ENCODE measurements around the gene BEST4. TPM values are rescaled to one million over a fixed set of nuclear protein-coding genes. Genes with fewer than 3 reads are reported as not detected.
A peak's percentile ranks its signal among the peaks of the same experiment; 100 is the strongest.

The BEST4 gene
- total and polyA plus RNA-seq, 2 donors (not counting 3 experiments of a cell fraction or from before 2014, with no cell fraction given): 0.21 TPM; not detected in 1

DNA sequence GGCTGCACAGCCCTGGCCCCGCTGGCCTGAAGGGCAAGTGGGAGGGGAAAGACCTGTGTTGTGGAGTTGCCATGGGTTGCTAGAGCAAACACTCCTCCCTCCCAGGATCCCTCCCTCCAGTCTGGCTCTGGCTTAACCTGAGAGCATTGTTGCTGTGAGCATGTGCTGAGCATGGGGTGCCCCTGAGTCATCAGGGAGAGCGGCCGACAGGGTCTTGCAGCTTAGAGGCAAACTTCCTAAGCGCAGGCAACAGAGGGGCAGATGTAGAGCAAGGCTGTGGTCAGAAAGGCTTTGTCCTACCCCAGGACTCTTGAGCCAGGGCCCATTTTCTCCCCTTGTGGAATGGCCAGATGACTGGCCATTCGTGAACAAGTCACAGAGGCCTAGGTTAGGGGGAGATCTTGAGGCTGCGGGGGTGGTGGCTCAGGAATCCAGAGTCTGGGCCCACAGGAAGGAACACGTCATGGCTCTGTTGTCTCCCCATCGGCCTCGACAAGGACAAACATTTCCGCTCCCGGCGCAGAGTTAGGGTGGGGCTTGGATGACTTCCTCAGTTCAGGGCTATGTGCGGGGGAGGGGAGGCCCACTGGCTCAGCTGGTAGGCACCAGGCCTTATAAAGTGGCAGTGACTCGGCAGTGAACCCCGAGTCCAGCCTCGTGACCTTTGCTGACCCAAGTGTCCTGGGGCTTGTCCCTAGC lies 19.5 kb upstream of the BEST4 start:
- peaks cover 4 to 32% of the 10 kb centered on the region in 2 experiments for H3K36me3 ChIP-seq (ENCODE audit: control insufficient read depth in 2 of 2, extremely low read depth in 1 of 2, insufficient read depth in 2 of 2, low read length in 2 of 2)
- DNase-seq (ENCODE audit: low read depth, low spot score): peak; percentile 100
- H4K20me1 ChIP-seq (replicated peaks; ENCODE audit: control insufficient read depth, extremely low read depth, insufficient read depth, low read length): no peaks in the 10 kb centered on the region
- peaks cover 53% of the 10 kb centered on the region for H3K79me2 ChIP-seq (ENCODE audit: control insufficient read depth, insufficient read depth, low read length)
- H3K27me3 ChIP-seq (ENCODE audit: control insufficient read depth in 2 of 2, insufficient read depth in 2 of 2, low read length in 2 of 2): no peaks in the 10 kb centered on the region
- dilution Hi-C loops (cut with MboI; ENCODE audit: extremely low pct_ligation_motif_present, low sequenced_read_pairs): no loop called here
- peak overlapping the region; percentile 100 for H3K27ac ChIP-seq (ENCODE audit: insufficient read depth, low read depth, low read length)
- peak; percentile 100 for FAIRE-seq
- H3K4me2 ChIP-seq (ENCODE audit: insufficient read depth, low read length): peak overlapping the region; percentile 71
- intact Hi-C loops (cut with micrococcal nuclease): loop anchor here (1.0 to 10.0 kb wide), 3 partner anchors 12 to 877 kb away; partner anchors contain the start of genes GPBP1L1, RNU5D-1 and TMEM69
- peak overlapping the region in 2 of 3 experiments; percentile 6 to 25 for H3K4me3 ChIP-seq (replicated peaks in 1 of 3; ENCODE audit: insufficient read depth in 1 of 3, low read depth in 1 of 3, low read length in 3 of 3)
- BruUV-seq (replicated peaks): no TSS peak
- no peak overlapping the region for H2AFZ ChIP-seq (ENCODE audit: low read depth, low read length)
- H3K9ac ChIP-seq (replicated peaks; ENCODE audit: extremely low read depth, insufficient read depth, low read length): peak overlapping the region; percentile 99
- ChIA-PET CTCF (interaction anchor here (0.7 to 3.0 kb wide), 8 partner anchors 8 to 207 kb away, joined by 3 to 50 read pairs (median 6); partner anchors contain the start of genes HECTD3, PLK3, RNU5D-1 and UROD), POLR2A (interaction anchor here (0.6 to 4.3 kb wide), 6 partner anchors 7 to 203 kb away, joined by 3 to 97 read pairs (median 8); partner anchors contain the start of genes PLK3 and RPS8)
- no peaks in the 10 kb centered on the region for H3K9me3 ChIP-seq (replicated peaks; ENCODE audit: control insufficient read depth, insufficient read depth, low read length)
- TF ChIP-seq GATA2 (IDR thresholded peaks at IDR 0.05; ENCODE audit: insufficient read depth, insufficient read length, low read depth, low read length): peak; percentile 73
- TF ChIP-seq FOS (IDR thresholded peaks at IDR 0.05; ENCODE audit: borderline replicate concordance, insufficient read depth, low read length): peak; percentile 79
- peak; percentile 86 for TF ChIP-seq MYC (IDR thresholded peaks at IDR 0.05; ENCODE audit: low read depth, low read length)
- TF ChIP-seq POLR2A (IDR thresholded peaks at IDR 0.05; ENCODE audit: low read depth, low read length): peak; percentile 75
- peak; percentile 98 for TF ChIP-seq POLR2AphosphoS5 (IDR thresholded peaks at IDR 0.05; ENCODE audit: insufficient read depth, low read depth, low read length)
- TF ChIP-seq, protein P1, sequence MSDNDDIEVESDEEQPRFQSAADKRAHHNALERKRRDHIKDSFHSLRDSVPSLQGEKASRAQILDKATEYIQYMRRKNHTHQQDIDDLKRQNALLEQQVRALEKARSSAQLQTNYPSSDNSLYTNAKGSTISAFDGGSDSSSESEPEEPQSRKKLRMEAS (IDR thresholded peaks at IDR 0.05; ENCODE audit: insufficient read depth, insufficient read length): peak; percentile 92
- TF ChIP-seq, protein P2, sequence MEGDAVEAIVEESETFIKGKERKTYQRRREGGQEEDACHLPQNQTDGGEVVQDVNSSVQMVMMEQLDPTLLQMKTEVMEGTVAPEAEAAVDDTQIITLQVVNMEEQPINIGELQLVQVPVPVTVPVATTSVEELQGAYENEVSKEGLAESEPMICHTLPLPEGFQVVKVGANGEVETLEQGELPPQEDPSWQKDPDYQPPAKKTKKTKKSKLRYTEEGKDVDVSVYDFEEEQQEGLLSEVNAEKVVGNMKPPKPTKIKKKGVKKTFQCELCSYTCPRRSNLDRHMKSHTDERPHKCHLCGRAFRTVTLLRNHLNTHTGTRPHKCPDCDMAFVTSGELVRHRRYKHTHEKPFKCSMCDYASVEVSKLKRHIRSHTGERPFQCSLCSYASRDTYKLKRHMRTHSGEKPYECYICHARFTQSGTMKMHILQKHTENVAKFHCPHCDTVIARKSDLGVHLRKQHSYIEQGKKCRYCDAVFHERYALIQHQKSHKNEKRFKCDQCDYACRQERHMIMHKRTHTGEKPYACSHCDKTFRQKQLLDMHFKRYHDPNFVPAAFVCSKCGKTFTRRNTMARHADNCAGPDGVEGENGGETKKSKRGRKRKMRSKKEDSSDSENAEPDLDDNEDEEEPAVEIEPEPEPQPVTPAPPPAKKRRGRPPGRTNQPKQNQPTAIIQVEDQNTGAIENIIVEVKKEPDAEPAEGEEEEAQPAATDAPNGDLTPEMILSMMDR (IDR thresholded peaks at IDR 0.05; ENCODE audit: extremely low read depth in 1 of 2, insufficient read depth in 1 of 2, low read depth in 1 of 2, low read length in 2 of 2): no peak
- peak; percentile 68 for TF ChIP-seq JUN (IDR thresholded peaks at IDR 0.05; ENCODE audit: borderline replicate concordance, insufficient read depth, insufficient read length, low read depth)
- TF ChIP-seq EZH2 (IDR thresholded peaks at IDR 0.05; ENCODE audit: borderline replicate concordance, low read depth, low read length, severe bottlenecking): no peak
- peaks cover 71% of the 10 kb centered on the region for H3K4me1 ChIP-seq (ENCODE audit: control insufficient read depth, extremely low read depth, insufficient read depth, low read length)
- H3K9me1 ChIP-seq (replicated peaks; ENCODE audit: control insufficient read depth, extremely low read depth, insufficient read depth, low read length): no peaks in the 10 kb centered on the region

All from endothelial cell of umbilical vein (primary cell).